HAP-1 (cell line): ENCODE measurements around the gene OVCH1.

Experiments used
- DNase-seq, 2 experiments: peaks; one replicate each; pipeline ENCODE4 v3.0.0-alpha.2; 2016 to 2020; ENCODE audit warnings: low spot score in 2 of 2
- H3K27me3 ChIP-seq: fragments of 250-450 bp; sonication (Bioruptor Pico); 2 replicates; pipeline ENCODE4 v1.5.1; 2020; ENCODE audit warnings: low read depth, mild to moderate bottlenecking, moderate library complexity
- H3K36me3 ChIP-seq: fragments of 250-450 bp; sonication (Bioruptor Pico); replicated peaks from 2 replicates; pipeline ENCODE4 v1.5.1; 2020; ENCODE audit warnings: mild to moderate bottlenecking
- H3K4me1 ChIP-seq: fragments of 250-450 bp; sonication (Bioruptor Pico); 2 replicates; pipeline ENCODE4 v1.5.1; 2020; ENCODE audit warnings: mild to moderate bottlenecking
- H3K4me3 ChIP-seq: fragments of 250-450 bp; sonication (Bioruptor Pico); 2 replicates; pipeline ENCODE4 v1.5.1; 2020; ENCODE audit warnings: mild to moderate bottlenecking, moderate library complexity
- H3K9me3 ChIP-seq: fragments of 250-450 bp; sonication (Bioruptor Pico); 2 replicates; pipeline ENCODE4 v1.5.1; 2020; ENCODE audit warnings: mild to moderate bottlenecking, moderate library complexity
- in situ Hi-C: fragments of 300-500 bp; cut with MboI; formaldehyde crosslinking; loops from 3 replicates; pipeline ENCODE4 v1.14.3; 2020; ENCODE audit warnings: low sequenced_read_pairs, inconsistent platforms, mixed read lengths

Gene OVCH1, protein sequence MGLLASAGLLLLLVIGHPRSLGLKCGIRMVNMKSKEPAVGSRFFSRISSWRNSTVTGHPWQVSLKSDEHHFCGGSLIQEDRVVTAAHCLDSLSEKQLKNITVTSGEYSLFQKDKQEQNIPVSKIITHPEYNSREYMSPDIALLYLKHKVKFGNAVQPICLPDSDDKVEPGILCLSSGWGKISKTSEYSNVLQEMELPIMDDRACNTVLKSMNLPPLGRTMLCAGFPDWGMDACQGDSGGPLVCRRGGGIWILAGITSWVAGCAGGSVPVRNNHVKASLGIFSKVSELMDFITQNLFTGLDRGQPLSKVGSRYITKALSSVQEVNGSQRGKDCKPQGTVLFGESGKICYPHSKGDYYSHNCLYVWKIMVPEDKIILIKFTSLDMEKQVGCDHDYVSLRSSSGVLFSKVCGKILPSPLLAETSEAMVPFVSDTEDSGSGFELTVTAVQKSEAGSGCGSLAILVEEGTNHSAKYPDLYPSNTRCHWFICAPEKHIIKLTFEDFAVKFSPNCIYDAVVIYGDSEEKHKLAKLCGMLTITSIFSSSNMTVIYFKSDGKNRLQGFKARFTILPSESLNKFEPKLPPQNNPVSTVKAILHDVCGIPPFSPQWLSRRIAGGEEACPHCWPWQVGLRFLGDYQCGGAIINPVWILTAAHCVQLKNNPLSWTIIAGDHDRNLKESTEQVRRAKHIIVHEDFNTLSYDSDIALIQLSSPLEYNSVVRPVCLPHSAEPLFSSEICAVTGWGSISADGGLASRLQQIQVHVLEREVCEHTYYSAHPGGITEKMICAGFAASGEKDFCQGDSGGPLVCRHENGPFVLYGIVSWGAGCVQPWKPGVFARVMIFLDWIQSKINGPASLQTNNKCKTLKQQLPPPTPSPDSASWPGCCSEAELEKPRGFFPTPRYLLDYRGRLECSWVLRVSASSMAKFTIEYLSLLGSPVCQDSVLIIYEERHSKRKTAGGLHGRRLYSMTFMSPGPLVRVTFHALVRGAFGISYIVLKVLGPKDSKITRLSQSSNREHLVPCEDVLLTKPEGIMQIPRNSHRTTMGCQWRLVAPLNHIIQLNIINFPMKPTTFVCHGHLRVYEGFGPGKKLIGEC

DNA sequence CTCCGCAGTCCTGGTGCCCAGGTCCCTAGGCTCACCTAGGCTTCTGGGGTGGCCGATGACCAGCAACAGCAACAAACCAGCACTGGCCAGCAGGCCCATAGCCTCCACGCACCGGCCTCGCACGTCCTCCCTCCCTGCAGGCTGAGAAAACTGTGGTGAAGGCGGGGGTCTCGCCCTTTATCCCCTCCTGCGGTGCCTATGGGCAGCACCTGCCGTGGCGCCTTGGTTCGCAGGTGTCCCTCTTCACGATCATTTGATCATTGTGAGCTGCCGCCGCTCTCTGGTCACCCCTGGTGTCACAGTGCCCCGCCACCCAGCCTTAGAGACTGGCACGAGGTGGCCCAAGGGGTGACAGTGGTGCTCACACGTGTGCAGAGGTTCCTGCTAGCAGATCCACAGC is at the start of gene OVCH1:
OVCH1 (minus strand) TSS at position 99 of the 400 bp plus-strand sequence; CDS start at position 99, 0 bp downstream.
- Histone ChIP-seq H3K27me3 (no peaks in the 10 kb centered on the region), H3K4me1 (no peaks in the 10 kb centered on the region), H3K9me3 (no peaks in the 10 kb centered on the region), H3K4me3 (no peak within 1 kb of the TSS), H3K36me3 (no peaks in the 10 kb centered on the region)
- in situ Hi-C loops: no loop called here
- no peak for DNase-seq

DNA sequence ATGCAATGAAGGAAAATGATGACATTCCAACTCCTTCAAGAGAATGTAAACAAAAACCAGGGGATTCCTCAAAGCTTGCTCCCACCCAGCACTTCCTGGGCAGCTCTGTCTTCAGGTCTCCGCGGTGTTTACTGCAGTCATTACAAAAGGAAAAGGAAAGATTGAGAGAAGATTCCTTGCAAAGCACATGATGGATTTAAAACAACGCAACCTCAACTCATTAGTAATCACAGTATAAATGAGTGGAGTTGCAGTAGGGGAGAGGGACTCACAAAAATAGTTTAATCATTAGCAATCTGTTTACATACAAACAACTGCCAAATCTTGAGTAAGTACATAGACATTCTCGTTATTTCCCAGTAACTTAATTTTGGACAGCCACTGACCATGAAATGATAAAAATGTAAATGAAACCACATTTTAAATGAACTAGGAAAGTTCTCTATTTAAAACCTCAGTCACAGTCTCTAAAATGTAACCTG is 49.7 kb upstream of the OVCH1 start:
- H3K27me3 ChIP-seq: no peaks in the 10 kb centered on the region
- in situ Hi-C loops: loop anchor here (25.0 kb wide), 1 partner anchor 740 kb away; no protein-coding TSS in a partner anchor
- no peaks in the 10 kb centered on the region for H3K4me1 ChIP-seq
- no peaks in the 10 kb centered on the region for H3K36me3 ChIP-seq
- no peak for DNase-seq
- H3K4me3 ChIP-seq: no peak overlapping the region
- no peaks in the 10 kb centered on the region for H3K9me3 ChIP-seq

DNA sequence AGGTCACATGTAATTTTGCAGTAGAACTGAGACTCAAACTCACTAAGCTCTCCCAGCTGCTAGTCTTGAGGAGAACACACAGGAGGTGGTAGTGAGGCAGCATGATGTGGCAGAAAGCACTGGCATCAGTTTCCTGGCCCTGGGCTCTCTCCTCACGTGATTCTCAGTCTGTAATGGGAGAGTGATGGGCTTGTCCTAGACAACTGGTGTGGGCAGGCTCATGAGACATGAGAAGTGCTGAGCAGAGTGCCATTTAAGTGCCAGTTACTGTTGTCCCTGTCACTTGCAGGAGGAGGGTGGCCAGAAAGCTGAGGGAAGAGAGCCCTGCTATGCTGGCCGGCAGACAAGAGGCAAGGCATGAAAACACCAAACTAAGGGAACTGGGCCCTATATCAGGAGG is 48.5 kb upstream of the OVCH1 start:
- no peaks in the 10 kb centered on the region for H3K4me1 ChIP-seq
- H3K27me3 ChIP-seq: no peaks in the 10 kb centered on the region
- no peaks in the 10 kb centered on the region for H3K36me3 ChIP-seq
- H3K9me3 ChIP-seq: no peaks in the 10 kb centered on the region
- in situ Hi-C loops: loop anchor here (25.0 kb wide), 1 partner anchor 741 kb away; no protein-coding TSS in a partner anchor
- no peak overlapping the region for H3K4me3 ChIP-seq
- DNase-seq: no peak

DNA sequence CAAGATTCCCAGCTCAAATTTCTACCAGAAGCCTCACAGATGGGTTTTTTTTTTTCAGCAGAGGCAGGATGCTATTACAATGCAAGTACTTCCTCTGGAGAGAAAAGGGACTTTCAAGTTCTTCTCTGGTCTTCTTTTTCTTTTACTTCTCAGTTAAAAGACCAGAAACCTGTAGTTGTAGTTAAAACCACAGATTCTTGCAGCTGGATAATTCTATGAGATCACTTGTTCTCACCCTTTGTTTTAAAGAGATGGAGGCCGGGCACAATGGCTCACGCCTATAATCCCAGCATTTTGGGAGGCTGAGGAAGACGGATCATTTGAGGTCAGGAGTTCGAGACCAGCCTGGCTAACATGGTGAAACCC is 47.6 kb upstream of the OVCH1 start:
- DNase-seq: no peak
- Histone ChIP-seq H3K4me1 (no peaks in the 10 kb centered on the region), H3K36me3 (no peaks in the 10 kb centered on the region), H3K27me3 (no peaks in the 10 kb centered on the region), H3K9me3 (no peaks in the 10 kb centered on the region), H3K4me3 (no peak overlapping the region)
- in situ Hi-C loops: loop anchor here (25.0 kb wide), 1 partner anchor 742 kb away; no protein-coding TSS in a partner anchor

DNA sequence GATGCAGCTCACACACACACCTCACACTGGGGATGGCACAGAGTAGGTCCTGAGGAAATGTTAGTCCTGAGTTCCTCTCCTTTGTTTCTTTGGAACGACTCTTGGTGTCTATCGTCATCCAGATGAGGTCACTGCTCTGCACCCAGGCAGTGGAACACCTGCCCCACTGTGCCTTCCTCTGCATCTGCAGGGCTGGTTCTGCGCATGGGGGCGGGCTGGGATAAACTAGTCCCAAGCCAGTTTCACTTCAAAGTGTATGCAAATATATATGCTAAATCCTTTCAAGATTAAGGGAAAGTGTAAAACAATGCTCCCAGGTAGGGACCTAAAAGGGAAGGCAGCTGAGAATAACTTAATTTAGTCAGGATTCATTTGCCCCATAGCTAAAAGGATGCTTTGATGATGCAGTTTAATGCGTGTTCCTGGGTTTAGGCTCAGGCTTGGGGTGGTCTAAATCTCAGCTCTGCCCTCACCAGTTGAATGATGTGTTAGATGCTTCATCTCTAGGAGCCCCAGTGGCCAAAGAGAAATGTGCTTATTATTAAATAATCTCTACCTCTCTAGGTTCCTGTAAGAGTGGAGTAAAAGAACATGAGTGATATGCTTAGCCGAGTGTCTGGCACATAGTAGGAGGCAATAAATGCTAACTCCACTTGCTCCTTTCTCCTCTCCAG is 47.1 kb upstream of the OVCH1 start:
- Histone ChIP-seq H3K36me3 (no peaks in the 10 kb centered on the region), H3K4me3 (no peak overlapping the region), H3K27me3 (no peaks in the 10 kb centered on the region), H3K9me3 (no peaks in the 10 kb centered on the region), H3K4me1 (no peaks in the 10 kb centered on the region)
- no peak for DNase-seq
- in situ Hi-C loops: loop anchor here (25.0 kb wide), 1 partner anchor 743 kb away; no protein-coding TSS in a partner anchor

DNA sequence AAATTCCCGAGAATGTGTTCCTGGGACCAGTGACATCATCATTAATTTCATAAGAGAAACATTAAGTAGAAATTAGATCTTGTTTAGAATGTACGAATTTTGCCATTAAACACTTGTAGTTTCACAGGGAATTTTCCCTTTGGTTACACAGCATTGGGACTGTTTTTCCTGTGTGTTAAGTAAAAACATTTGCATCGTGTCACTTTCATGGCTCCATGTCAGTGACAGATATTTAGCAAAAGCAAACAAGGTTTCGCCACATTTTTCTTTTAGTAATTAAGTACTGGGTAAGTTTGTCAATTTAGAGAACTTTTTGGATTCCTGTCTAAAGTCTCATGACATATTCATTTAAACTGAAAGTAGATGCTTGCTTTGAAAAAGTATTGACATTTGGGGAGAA is 45.5 kb upstream of the OVCH1 start:
- Histone ChIP-seq H3K36me3 (no peaks in the 10 kb centered on the region), H3K4me1 (no peaks in the 10 kb centered on the region), H3K27me3 (no peaks in the 10 kb centered on the region), H3K9me3 (no peaks in the 10 kb centered on the region), H3K4me3 (no peak overlapping the region)
- in situ Hi-C loops: loop anchor here (25.0 kb wide), 1 partner anchor 744 kb away; no protein-coding TSS in a partner anchor
- no peak for DNase-seq

DNA sequence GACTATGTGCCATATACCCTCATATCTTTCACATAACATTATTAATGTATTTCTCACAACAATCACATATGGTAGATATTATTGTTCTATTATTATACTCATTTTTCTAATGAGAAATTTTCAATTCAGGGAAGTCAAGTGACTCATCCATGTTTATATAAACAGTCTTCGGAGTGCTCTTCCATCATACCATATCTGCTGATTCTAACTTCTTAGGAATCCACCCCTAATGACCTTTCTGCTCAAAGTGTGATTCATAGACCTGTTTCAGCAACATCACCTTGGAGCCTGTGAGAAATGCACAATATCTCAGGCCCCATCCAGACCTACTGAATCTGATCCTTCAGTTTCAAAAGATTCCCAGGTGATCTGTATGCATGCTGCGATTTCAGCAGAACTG is 39.8 kb upstream of the OVCH1 start:
- no peak for DNase-seq
- no peaks in the 10 kb centered on the region for H3K9me3 ChIP-seq
- no peaks in the 10 kb centered on the region for H3K4me1 ChIP-seq
- no peaks in the 10 kb centered on the region for H3K27me3 ChIP-seq
- in situ Hi-C loops: loop anchor here (25.0 kb wide), 1 partner anchor 750 kb away; no protein-coding TSS in a partner anchor
- no peaks in the 10 kb centered on the region for H3K36me3 ChIP-seq
- H3K4me3 ChIP-seq: no peak overlapping the region

DNA sequence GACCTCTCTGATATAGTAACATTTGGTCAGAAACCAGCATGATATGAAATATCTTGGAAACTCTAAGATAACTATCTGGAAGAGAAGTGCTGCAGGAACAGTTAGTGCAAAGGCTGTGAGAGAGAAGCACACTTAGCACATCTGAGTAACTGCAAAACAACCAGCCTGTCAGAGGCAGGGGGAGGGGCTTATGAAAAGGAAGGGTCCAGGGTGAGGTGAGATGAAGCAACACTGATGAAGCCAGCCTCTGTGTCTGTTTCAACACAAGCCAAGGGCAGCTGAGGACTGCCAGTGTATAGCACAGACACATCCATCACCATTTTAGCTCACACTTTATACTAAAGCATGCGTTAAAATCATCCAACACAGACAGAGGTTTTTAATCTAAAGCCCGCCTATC is 37.4 kb upstream of the OVCH1 start:
- in situ Hi-C loops: loop anchor here (25.0 kb wide), 1 partner anchor 752 kb away; no protein-coding TSS in a partner anchor
- no peak overlapping the region for H3K4me3 ChIP-seq
- H3K36me3 ChIP-seq: no peaks in the 10 kb centered on the region
- H3K4me1 ChIP-seq: no peaks in the 10 kb centered on the region
- no peaks in the 10 kb centered on the region for H3K9me3 ChIP-seq
- no peaks in the 10 kb centered on the region for H3K27me3 ChIP-seq
- DNase-seq: no peak

DNA sequence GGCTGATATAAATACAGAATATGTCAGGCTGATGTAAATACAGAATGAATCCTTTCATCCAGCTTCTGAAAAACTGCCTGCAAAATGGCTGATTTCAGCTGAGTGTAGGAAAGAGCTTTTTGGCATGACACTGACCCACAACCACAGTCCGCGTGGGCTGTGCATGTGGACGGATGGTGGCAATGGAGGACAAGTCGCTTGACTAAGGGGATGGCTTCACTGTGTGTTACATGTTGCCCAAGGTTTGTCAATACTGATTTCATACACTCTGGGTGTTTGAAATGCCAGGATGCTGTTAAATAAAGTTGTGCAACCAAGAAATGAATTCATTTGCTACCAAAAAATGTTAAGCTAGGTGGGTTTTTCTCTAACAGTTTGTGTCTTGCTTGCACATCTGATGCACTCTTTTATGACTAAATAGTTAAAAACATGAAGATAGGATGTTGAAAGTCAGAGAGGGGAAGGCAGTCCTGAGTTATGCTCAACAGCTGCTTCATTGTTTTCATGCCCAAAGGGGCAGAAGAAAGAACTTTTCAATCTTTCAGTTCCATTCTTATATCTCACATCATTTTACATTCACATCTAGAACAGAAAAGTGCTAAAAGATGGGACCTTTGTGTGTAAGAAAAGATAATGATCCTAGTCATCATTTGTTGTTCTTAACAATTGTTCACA is 36.5 kb upstream of the OVCH1 start:
- H3K36me3 ChIP-seq: no peaks in the 10 kb centered on the region
- in situ Hi-C loops: loop anchor here (25.0 kb wide), 1 partner anchor 753 kb away; no protein-coding TSS in a partner anchor
- H3K4me1 ChIP-seq: no peaks in the 10 kb centered on the region
- no peaks in the 10 kb centered on the region for H3K9me3 ChIP-seq
- no peaks in the 10 kb centered on the region for H3K27me3 ChIP-seq
- H3K4me3 ChIP-seq: no peak overlapping the region
- no peak for DNase-seq

DNA sequence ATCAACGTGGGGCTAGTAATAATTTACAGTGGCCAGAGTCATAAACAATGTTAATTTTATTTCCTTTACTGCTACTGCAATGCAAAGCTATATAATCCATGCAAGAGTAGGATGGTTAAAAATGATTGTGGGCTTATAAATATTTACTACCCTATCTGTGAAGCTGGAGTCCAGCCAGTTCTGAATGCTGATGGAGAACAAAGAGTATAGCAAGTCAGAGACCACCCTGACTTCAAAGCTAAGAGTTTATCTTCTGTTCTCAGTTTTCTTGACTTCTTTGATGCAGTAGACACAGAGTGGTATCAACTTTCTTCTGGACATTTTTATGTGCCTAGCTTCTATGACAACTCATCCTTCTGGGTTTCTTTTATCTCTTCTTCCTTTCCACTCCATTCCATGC is 34.0 kb upstream of the OVCH1 start:
- H3K4me1 ChIP-seq: no peaks in the 10 kb centered on the region
- H3K27me3 ChIP-seq: no peaks in the 10 kb centered on the region
- no peaks in the 10 kb centered on the region for H3K9me3 ChIP-seq
- H3K4me3 ChIP-seq: no peak overlapping the region
- DNase-seq: no peak
- in situ Hi-C loops: loop anchor here (25.0 kb wide), 1 partner anchor 756 kb away; no protein-coding TSS in a partner anchor
- no peaks in the 10 kb centered on the region for H3K36me3 ChIP-seq

DNA sequence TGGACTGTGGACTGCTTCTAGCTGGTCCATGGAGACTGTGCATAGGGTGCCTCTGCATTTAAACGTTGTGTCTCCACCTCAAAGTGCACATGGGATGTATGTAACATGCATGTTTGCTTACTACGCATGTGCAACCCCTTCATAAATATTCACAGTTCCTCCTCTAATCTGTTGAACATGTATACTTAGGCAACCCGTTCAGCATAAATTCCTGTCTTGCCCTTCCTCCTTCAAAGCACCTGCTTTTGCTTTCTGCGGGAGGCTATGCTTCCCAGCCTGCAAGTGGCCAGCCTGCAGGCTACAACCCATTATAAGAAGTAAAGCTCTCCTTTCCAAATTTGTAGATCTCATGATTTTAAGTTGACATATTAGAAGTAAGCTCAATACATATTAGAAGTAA is 33.0 kb upstream of the OVCH1 start:
- DNase-seq: no peak
- no peaks in the 10 kb centered on the region for H3K27me3 ChIP-seq
- H3K36me3 ChIP-seq: no peaks in the 10 kb centered on the region
- H3K9me3 ChIP-seq: no peaks in the 10 kb centered on the region
- in situ Hi-C loops: loop anchor here (25.0 kb wide), 1 partner anchor 757 kb away; no protein-coding TSS in a partner anchor
- H3K4me3 ChIP-seq: no peak overlapping the region
- no peaks in the 10 kb centered on the region for H3K4me1 ChIP-seq

DNA sequence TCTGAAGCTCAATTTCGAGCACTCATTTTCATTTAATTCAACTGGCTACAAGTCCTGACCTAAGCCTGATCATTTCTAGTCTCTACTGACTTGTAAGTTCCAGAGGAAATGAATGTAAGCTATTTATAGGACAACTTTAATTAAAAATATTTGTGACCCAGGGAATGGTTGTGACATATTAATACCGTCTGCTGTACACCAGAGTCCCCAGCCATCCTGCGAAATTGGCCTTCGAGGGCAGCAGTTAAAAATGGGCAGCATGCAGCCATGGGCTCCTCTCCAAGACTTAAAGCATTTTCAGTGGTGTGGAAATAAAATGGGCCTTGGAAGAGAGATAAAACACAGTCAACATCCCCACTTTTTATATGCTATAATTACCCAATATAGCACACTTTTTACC is 30.7 kb upstream of the OVCH1 start:
- Histone ChIP-seq H3K9me3 (no peaks in the 10 kb centered on the region), H3K27me3 (no peaks in the 10 kb centered on the region), H3K36me3 (no peaks in the 10 kb centered on the region), H3K4me3 (no peak overlapping the region), H3K4me1 (no peaks in the 10 kb centered on the region)
- in situ Hi-C loops: loop anchor here (25.0 kb wide), 1 partner anchor 759 kb away; no protein-coding TSS in a partner anchor
- no peak for DNase-seq
